Endothelial cell of umbilical vein (primary cell): ENCODE results near the gene FAM53B. TPM values are rescaled to one million over a fixed set of nuclear protein-coding genes. Genes with fewer than 3 reads are reported as not detected.

Experiments
- BruUV-seq: library from RNA; stranded (reverse); fragments of 400-500 nt; replicated peaks from 2 replicates; lab custom pipeline; 2021; lab: Mats Ljungman, UMichigan
- CTCF ChIA-PET: fragments of 300-600, 350-600 bp; sonication (Branson Sonifier 250); formaldehyde crosslinking; loops from one replicate; lab custom pipeline; 2021; ENCODE audit warnings: antibody characterized with exemption, inconsistent platforms; lab: Charles Lee
- POLR2A ChIA-PET: fragments of 300-600, 350-600 bp; sonication (Branson Sonifier 250); formaldehyde crosslinking; loops from one replicate; lab custom pipeline; 2021; ENCODE audit warnings: antibody characterized with exemption, inconsistent platforms; lab: Charles Lee
- DNase-seq: peaks from one replicate; pipeline ENCODE4 v3.0.0-alpha.2; 2011; ENCODE audit warnings: low read depth, low spot score
- FAIRE-seq: peaks from 2 replicates; lab custom pipeline; 2011; peaks lifted over from hg19 to GRCh38; lab: Jason Lieb, UNC
- H2AFZ ChIP-seq: 2 replicates; pipeline ENCODE4 v1.6.0; 2012; ENCODE audit warnings: low read depth, low read length, control low read depth, inconsistent platforms
- H3K27ac ChIP-seq: 2 replicates; pipeline ENCODE4 v1.5.1; 2011; ENCODE audit warnings: low read depth, mild to moderate bottlenecking, control low read depth, low read length, moderate library complexity; ENCODE audit not compliant: insufficient read depth
- H3K27me3 ChIP-seq, 2 experiments: 2 replicates each; pipeline versions ENCODE4 v1.6.0 to v1.6.1; 2011; ENCODE audit warnings: low read length in 2 of 2, mixed read lengths in 1 of 2; ENCODE audit not compliant: control insufficient read depth in 2 of 2, insufficient read depth in 2 of 2
- H3K36me3 ChIP-seq, 2 experiments: 2 replicates in 1 of 2; 3 replicates in 1 of 2; pipeline ENCODE4 v1.5.1; 2011; ENCODE audit warnings: low read length in 2 of 2, mild to moderate bottlenecking in 1 of 2, moderate library complexity in 1 of 2; ENCODE audit not compliant: control insufficient read depth in 2 of 2, insufficient read depth in 2 of 2; ENCODE audit errors: extremely low read depth in 1 of 2
- H3K4me1 ChIP-seq: 3 replicates; pipeline ENCODE4 v1.5.1; 2011; ENCODE audit warnings: mild to moderate bottlenecking, low read length; ENCODE audit not compliant: control insufficient read depth, insufficient read depth; ENCODE audit errors: extremely low read depth
- H3K4me2 ChIP-seq: 2 replicates; pipeline ENCODE4 v1.6.1; 2011; ENCODE audit warnings: low read length, control low read depth, mixed read lengths; ENCODE audit not compliant: insufficient read depth
- H3K4me3 ChIP-seq, 3 experiments: fragments of 200-600 bp in 1 of 3; sonication (generic), shearing (Covaris generic) in 1 of 3; replicated peaks in 1 of 3; 2 replicates each; pipeline ENCODE4 v1.5.1; 2011 to 2016; ENCODE audit warnings: control low read depth in 3 of 3, low read length in 3 of 3, mild to moderate bottlenecking in 2 of 3, inconsistent platforms in 1 of 3, low read depth in 1 of 3, moderate library complexity in 1 of 3; ENCODE audit not compliant: insufficient read depth in 1 of 3
- H3K79me2 ChIP-seq: 2 replicates; pipeline ENCODE4 v1.6.0; 2012; ENCODE audit warnings: low read length, inconsistent platforms; ENCODE audit not compliant: control insufficient read depth, insufficient read depth
- H3K9ac ChIP-seq: replicated peaks from 2 replicates; pipeline ENCODE3; 2011; ENCODE audit warnings: low read length, control low read depth; ENCODE audit not compliant: insufficient read depth; ENCODE audit errors: extremely low read depth
- H3K9me1 ChIP-seq: replicated peaks from 3 replicates; pipeline ENCODE4 v1.6.0; 2011; ENCODE audit warnings: mild to moderate bottlenecking, low read length; ENCODE audit not compliant: control insufficient read depth, insufficient read depth; ENCODE audit errors: extremely low read depth
- H3K9me3 ChIP-seq: replicated peaks from 2 replicates; pipeline ENCODE4 v1.5.1; 2012; ENCODE audit warnings: low read length, inconsistent platforms; ENCODE audit not compliant: control insufficient read depth, insufficient read depth
- H4K20me1 ChIP-seq: replicated peaks from 2 replicates; pipeline ENCODE3; 2011; ENCODE audit warnings: mild to moderate bottlenecking, low read length; ENCODE audit not compliant: control insufficient read depth, insufficient read depth; ENCODE audit errors: extremely low read depth
- EZH2 ChIP-seq: IDR thresholded peaks from 2 replicates; pipeline ENCODE4 v1.6.1; 2012; ENCODE audit warnings: borderline replicate concordance, low read depth, mild to moderate bottlenecking, moderate library complexity, low read length, inconsistent platforms; ENCODE audit not compliant: severe bottlenecking
- FOS ChIP-seq: IDR thresholded peaks from 2 replicates; pipeline ENCODE4 v1.6.1; 2011; ENCODE audit warnings: mild to moderate bottlenecking, low read length, moderate library complexity, borderline replicate concordance; ENCODE audit not compliant: insufficient read depth
- GATA2 ChIP-seq: IDR thresholded peaks from 2 replicates; pipeline ENCODE4 v1.7.0; 2011; ENCODE audit warnings: low read depth, mild to moderate bottlenecking, moderate library complexity, mixed read lengths, low read length; ENCODE audit not compliant: insufficient read length, insufficient read depth
- JUN ChIP-seq: IDR thresholded peaks from 2 replicates; pipeline ENCODE4 v1.6.1; 2011; ENCODE audit warnings: borderline replicate concordance, low read depth; ENCODE audit not compliant: insufficient read length, insufficient read depth
- MYC ChIP-seq: IDR thresholded peaks from one replicate; pipeline ENCODE4 v1.6.1; 2011; ENCODE audit warnings: mild to moderate bottlenecking, low read depth, low read length
- POLR2A ChIP-seq: IDR thresholded peaks from 2 replicates; pipeline ENCODE4 v1.6.1; 2012; ENCODE audit warnings: low read depth, mild to moderate bottlenecking, control low read depth, low read length
- POLR2AphosphoS5 ChIP-seq: IDR thresholded peaks from 2 replicates; pipeline ENCODE4 v1.6.1; 2012; ENCODE audit warnings: low read depth, mild to moderate bottlenecking, control low read depth, low read length, moderate library complexity; ENCODE audit not compliant: insufficient read depth
- dilution Hi-C: fragments of 300-500 bp; cut with MboI; formaldehyde crosslinking; loops from one replicate; pipeline ENCODE4 v1.15.0; 2019; ENCODE audit warnings: low sequenced_read_pairs; ENCODE audit not compliant: extremely low pct_ligation_motif_present
- intact Hi-C: fragments of 100-400 bp; cut with micrococcal nuclease; formaldehyde crosslinking; loops from one replicate; pipeline ENCODE4 v1.10.0; 2022
- polyA plus RNA-seq, 4 experiments: library from polyadenylated mRNA; depleted of rRNA in 3 of 4; stranded (reverse) in 3 of 4; unstranded in 1 of 4; fragments of >200 nt; gene quantifications; 2 replicates each; pipeline versions ENCODE4 v1.2.1 to v1.2.3, GENCODE V29; 2011 to 2012; ENCODE audit warnings: missing spikeins in 1 of 4
- total RNA-seq: library from RNA; stranded (reverse); gene quantifications from 2 replicates; pipeline ENCODE4 v1.2.3, GENCODE V29; 2021
- TF ChIP-seq, protein P1 (sequence below): IDR thresholded peaks from 2 replicates; pipeline ENCODE4 v1.6.1; 2011; ENCODE audit not compliant: insufficient read depth, insufficient read length
- TF ChIP-seq, protein P2 (sequence below), 2 donors: IDR thresholded peaks; 1 replicate in 1 of 2; 2 replicates in 1 of 2; pipeline ENCODE4 v1.5.1; 2011; ENCODE audit warnings: low read length in 2 of 2, mild to moderate bottlenecking in 2 of 2, moderate library complexity in 2 of 2, control low read depth in 1 of 2, inconsistent platforms in 1 of 2, low read depth in 1 of 2; ENCODE audit not compliant: insufficient read depth in 1 of 2; ENCODE audit errors: extremely low read depth in 1 of 2

The FAM53B gene
- total and polyA plus RNA-seq, 2 donors (not counting 3 experiments of a cell fraction or from before 2014, with no cell fraction given), result 8.5 to 21.1 TPM

DNA sequence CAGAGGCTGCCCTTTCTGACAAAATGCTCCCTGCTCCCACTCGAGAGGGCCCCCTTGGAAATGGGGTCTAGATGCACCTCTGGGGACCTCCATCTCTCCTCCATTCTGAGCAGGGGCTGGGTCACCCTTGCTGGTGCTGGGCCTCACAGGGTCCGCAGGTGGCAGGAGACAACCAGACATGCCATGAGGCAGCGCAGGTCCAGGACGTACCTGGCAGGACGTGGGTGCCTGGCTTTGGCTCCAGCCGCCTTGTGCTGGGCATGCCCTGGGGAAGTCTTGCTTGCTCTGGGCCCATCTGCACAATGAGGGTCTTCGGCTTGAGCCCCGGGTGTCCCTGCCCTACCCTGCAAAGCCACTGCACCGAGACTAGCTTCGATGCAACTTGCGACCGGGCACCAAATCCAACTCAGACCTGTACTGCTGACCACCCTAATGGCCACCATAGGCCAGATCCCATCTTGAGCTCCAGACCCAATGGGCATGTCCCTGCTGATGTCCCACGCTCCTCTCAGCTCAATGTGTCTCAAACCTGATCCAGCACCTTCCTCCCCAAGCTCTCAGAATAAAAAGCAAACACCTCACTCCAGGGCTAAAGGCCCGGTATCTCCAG, 107.0 kb downstream of the FAM53B start:
- dilution Hi-C loops, result no loop called here
- intact Hi-C loops, result no loop called here
- TF ChIP-seq, protein P1, sequence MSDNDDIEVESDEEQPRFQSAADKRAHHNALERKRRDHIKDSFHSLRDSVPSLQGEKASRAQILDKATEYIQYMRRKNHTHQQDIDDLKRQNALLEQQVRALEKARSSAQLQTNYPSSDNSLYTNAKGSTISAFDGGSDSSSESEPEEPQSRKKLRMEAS, result no peak
- TF ChIP-seq MYC, result no peak
- TF ChIP-seq EZH2, result no peak
- no peak for TF ChIP-seq JUN
- TF ChIP-seq, protein P2, sequence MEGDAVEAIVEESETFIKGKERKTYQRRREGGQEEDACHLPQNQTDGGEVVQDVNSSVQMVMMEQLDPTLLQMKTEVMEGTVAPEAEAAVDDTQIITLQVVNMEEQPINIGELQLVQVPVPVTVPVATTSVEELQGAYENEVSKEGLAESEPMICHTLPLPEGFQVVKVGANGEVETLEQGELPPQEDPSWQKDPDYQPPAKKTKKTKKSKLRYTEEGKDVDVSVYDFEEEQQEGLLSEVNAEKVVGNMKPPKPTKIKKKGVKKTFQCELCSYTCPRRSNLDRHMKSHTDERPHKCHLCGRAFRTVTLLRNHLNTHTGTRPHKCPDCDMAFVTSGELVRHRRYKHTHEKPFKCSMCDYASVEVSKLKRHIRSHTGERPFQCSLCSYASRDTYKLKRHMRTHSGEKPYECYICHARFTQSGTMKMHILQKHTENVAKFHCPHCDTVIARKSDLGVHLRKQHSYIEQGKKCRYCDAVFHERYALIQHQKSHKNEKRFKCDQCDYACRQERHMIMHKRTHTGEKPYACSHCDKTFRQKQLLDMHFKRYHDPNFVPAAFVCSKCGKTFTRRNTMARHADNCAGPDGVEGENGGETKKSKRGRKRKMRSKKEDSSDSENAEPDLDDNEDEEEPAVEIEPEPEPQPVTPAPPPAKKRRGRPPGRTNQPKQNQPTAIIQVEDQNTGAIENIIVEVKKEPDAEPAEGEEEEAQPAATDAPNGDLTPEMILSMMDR (IDR thresholded peaks at IDR 0.05; ENCODE audit: extremely low read depth in 1 of 2, insufficient read depth in 1 of 2, low read depth in 1 of 2, low read length in 2 of 2), result no peak
- TF ChIP-seq FOS, result no peak
- TF ChIP-seq GATA2, result no peak
- TF ChIP-seq POLR2AphosphoS5, result no peak
- no peak for TF ChIP-seq POLR2A
- FAIRE-seq (no peak), DNase-seq (no peak)
- H3K79me2 ChIP-seq, result no peaks in the 10 kb centered on the region
- H3K36me3 ChIP-seq, result no peaks in the 10 kb centered on the region
- H3K27ac ChIP-seq, result no peak overlapping the region
- ChIA-PET POLR2A (no interaction called here), CTCF (interaction anchor here (0.7 to 0.9 kb wide), 2 partner anchors 9 to 82 kb away, joined by 3 read pairs; no protein-coding TSS in a partner anchor)
- BruUV-seq, result no TSS peak
- H3K4me1 ChIP-seq, result no peaks in the 10 kb centered on the region
- no peaks in the 10 kb centered on the region for H3K9me3 ChIP-seq
- no peak overlapping the region for H3K4me2 ChIP-seq
- H3K9ac ChIP-seq, result no peak overlapping the region
- no peak overlapping the region for H2AFZ ChIP-seq
- H3K9me1 ChIP-seq, result no peaks in the 10 kb centered on the region
- no peaks in the 10 kb centered on the region for H3K27me3 ChIP-seq
- no peak overlapping the region for H3K4me3 ChIP-seq
- no peaks in the 10 kb centered on the region for H4K20me1 ChIP-seq
